ENCODE measurements around the gene CYP4V2.
A peak's percentile ranks its signal among the peaks of the same experiment; 100 is the strongest.

Gene CYP4V2

DNA sequence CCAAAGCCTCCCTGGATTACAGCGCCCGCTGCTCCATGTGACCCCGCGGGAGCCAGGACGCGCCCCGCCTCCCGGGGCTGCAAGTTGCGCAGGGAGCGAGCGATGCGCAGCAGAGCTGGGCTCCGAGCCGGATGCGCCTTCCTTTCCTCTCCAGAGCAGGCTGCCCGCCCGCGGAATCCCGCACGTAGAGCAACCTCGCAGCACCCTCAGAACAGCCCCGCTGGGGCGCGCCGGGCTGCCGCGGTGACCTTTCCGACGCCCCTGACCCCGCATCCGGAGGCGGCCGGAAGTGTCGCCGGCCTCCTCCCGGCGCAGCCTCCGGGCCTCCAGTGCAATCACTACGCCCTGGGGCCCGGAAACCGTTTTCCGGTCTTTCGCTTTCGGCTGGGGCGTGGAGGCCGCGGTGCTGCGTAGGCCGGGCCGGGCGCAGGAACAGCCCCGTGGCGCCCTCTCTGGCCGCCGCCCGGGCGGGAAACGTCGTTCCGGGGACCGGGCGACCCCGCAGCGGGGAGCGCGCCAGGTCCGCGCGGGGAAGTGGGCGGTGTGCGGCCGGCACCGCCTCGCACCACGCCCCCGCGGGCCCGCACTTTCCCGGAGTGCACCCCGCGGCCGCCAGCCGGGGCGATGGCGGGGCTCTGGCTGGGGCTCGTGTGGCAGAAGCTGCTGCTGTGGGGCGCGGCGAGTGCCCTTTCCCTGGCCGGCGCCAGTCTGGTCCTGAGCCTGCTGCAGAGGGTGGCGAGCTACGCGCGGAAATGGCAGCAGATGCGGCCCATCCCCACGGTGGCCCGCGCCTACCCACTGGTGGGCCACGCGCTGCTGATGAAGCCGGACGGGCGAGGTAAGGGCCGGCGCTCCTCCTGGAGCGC lies at the start of gene CYP4V2:
TSS of gene CYP4V2 (plus strand) at position 368 of the 866 bp plus-strand sequence. CDS start at position 625, 257 bp downstream.
- TF ChIP-seq, protein P1, sequence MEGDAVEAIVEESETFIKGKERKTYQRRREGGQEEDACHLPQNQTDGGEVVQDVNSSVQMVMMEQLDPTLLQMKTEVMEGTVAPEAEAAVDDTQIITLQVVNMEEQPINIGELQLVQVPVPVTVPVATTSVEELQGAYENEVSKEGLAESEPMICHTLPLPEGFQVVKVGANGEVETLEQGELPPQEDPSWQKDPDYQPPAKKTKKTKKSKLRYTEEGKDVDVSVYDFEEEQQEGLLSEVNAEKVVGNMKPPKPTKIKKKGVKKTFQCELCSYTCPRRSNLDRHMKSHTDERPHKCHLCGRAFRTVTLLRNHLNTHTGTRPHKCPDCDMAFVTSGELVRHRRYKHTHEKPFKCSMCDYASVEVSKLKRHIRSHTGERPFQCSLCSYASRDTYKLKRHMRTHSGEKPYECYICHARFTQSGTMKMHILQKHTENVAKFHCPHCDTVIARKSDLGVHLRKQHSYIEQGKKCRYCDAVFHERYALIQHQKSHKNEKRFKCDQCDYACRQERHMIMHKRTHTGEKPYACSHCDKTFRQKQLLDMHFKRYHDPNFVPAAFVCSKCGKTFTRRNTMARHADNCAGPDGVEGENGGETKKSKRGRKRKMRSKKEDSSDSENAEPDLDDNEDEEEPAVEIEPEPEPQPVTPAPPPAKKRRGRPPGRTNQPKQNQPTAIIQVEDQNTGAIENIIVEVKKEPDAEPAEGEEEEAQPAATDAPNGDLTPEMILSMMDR (IDR thresholded peaks at IDR 0.05; ENCODE audit: insufficient read depth, low read length, poor library complexity, severe bottlenecking): peak; percentile 33
- H3K36me3 ChIP-seq (ENCODE audit: control insufficient read depth, insufficient read depth, low read length): peaks cover 2% of the 10 kb centered on the region; the same call in 1 of the 2 replicates
- DNase-seq (ENCODE audit: extremely low read depth, insufficient read length): peak; percentile 93
- no peaks in the 10 kb centered on the region for H3K27me3 ChIP-seq (replicated peaks; ENCODE audit: control insufficient read depth, insufficient read depth, low read length)
- peak within 1 kb of the TSS; percentile 98 for H3K4me3 ChIP-seq (replicated peaks; ENCODE audit: low read depth, low read length)

DNA sequence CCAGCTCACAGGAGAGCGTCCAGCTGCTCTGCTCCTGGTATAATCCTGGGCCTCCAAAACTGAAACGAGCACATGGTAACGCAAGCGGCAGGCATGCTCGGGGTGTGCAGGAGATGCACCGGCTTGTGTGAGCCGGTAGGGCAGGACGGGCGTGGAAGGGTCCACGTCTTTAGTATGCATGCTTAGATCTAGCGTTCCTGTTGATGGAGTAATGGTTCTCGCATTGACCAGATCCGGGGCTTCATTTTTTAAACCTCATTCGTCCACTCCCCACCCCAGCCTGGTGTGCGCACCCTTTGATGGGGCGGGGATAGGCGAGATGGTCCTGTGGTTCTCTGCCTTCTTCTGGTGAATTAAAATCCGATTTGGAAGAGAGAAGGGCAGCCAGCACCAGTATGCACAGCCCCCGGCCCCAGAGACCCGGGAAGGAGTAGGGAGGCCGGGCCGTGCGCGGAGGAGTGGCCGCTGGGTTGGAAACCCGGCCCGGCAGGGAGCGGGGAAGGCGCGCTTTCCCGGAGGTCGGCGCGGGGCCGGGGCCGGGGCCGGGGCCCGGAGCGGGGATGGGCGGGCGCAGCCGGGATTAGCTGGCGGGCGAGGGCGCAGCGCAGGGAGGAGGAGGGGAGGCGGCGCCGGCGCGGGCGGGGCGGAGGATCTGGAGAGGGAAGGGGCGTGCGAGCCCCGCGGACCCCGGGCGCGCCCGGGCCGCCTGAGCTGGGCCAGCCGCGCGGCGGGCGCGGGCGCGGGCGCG lies 47.0 kb upstream of the CYP4V2 start:
- TF ChIP-seq, protein P1 (IDR thresholded peaks at IDR 0.05; ENCODE audit: insufficient read depth, low read length, poor library complexity, severe bottlenecking): no peak
- Histone ChIP-seq H3K4me3 (replicated peaks; ENCODE audit: low read depth, low read length) (peak overlapping the region; percentile 60), H3K27me3 (replicated peaks; ENCODE audit: control insufficient read depth, insufficient read depth, low read length) (no peaks in the 10 kb centered on the region), H3K36me3 (ENCODE audit: control insufficient read depth, insufficient read depth, low read length) (no peaks in the 10 kb centered on the region)
- no peak for DNase-seq (ENCODE audit: extremely low read depth, insufficient read length)

DNA sequence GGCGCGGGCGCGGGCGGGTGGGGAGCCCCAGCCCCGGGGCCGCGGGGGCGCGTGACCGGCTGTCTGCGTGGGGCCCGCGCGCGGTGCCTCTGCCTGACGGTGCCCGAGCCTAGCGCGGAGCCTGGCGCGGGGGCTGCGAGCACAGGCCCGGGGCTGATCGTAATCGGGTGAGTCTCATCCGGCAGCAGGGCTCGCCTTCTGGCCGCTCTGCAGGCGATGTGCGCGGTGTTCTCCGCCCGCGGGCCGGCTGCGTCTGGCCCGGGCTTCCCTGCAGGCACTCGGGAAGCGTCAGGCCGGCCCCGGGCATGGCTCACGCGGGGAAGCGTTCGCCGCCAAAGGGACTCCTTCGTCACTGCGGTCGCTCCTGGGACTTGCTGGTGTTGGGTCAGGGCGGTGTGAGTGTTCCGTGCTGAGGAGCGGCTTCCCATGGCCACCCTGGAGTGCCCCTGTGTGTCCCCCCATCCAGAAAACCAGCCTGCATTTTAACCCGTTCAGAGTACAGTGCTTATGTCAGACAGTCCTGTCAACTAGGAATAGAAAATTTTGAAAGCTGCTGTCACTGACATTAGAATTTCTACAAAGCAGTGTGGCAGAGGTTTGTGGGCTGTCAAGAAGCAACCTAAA lies 46.3 kb upstream of the CYP4V2 start:
- H3K27me3 ChIP-seq (replicated peaks; ENCODE audit: control insufficient read depth, insufficient read depth, low read length): no peaks in the 10 kb centered on the region
- peak overlapping the region; percentile 57 for H3K4me3 ChIP-seq (replicated peaks; ENCODE audit: low read depth, low read length)
- TF ChIP-seq, protein P1 (IDR thresholded peaks at IDR 0.05; ENCODE audit: insufficient read depth, low read length, poor library complexity, severe bottlenecking): no peak
- DNase-seq (ENCODE audit: extremely low read depth, insufficient read length): no peak
- no peaks in the 10 kb centered on the region for H3K36me3 ChIP-seq (ENCODE audit: control insufficient read depth, insufficient read depth, low read length)

DNA sequence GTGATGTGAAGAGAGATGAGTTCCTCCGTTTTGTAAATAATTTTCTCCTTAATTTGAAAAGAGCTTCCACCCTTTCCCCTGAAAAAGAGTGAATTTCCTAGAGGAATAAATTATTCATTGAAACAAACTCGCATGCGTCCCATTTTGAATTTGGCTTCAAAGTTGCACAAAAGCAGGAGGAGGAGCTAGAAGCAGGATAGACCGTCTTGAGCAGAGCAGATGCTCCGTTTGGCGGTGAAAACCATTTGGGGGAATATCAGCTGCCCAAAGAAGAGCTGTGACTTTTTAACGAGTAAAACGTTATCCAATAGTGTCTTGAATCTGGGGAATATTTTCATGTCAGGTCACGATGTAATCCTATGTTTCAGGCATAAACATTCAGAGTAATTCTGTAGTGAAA lies 44.9 kb upstream of the CYP4V2 start:
- TF ChIP-seq, protein P1 (IDR thresholded peaks at IDR 0.05; ENCODE audit: insufficient read depth, low read length, poor library complexity, severe bottlenecking): no peak
- Histone ChIP-seq H3K4me3 (replicated peaks; ENCODE audit: low read depth, low read length) (no peak overlapping the region), H3K36me3 (ENCODE audit: control insufficient read depth, insufficient read depth, low read length) (no peaks in the 10 kb centered on the region), H3K27me3 (replicated peaks; ENCODE audit: control insufficient read depth, insufficient read depth, low read length) (no peaks in the 10 kb centered on the region)
- no peak for DNase-seq (ENCODE audit: extremely low read depth, insufficient read length)

DNA sequence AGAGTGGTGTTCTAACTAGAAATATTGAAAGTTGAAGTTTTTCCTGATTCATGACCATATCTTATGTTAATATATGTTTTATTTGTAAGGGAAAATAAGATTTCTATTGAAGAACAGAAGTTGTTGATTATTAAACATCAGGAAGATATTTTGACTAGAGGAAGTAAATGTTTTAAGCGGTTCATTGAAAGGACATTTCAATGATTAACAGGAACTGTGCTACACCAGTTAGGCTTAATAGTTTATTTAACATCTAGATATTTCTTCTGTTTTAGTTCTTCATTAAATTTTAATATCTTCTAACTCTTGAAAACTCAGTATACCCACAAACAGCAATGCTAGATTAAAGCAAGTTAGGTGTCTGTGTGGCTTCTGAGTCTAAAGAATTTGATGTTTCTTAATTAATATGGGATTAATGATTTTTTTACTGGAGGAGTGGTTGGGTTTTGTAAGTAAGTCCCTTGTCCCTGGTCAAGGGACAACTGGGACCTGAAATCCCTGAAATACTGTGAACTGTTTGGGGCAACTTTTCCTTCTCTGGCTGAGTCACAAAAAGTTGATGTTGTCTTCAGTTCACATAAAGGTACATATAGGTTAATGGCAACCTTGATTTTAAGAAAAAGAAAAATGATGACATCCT lies 42.9 kb upstream of the CYP4V2 start:
- TF ChIP-seq, protein P1 (IDR thresholded peaks at IDR 0.05; ENCODE audit: insufficient read depth, low read length, poor library complexity, severe bottlenecking): no peak
- no peak overlapping the region for H3K4me3 ChIP-seq (replicated peaks; ENCODE audit: low read depth, low read length)
- no peak for DNase-seq (ENCODE audit: extremely low read depth, insufficient read length)
- no peaks in the 10 kb centered on the region for H3K27me3 ChIP-seq (replicated peaks; ENCODE audit: control insufficient read depth, insufficient read depth, low read length)
- no peaks in the 10 kb centered on the region for H3K36me3 ChIP-seq (ENCODE audit: control insufficient read depth, insufficient read depth, low read length)
